GM21447 (cell line): ENCODE measurements around the gene KCNAB1.

Experiments used
- ATAC-seq: cut with Tn5 transposase; IDR thresholded peaks from one replicate; pipeline ENCODE4 v1.9.1; 2021; ENCODE audit not compliant: unreplicated experiment

The KCNAB1 gene

GRCh38 chr3:156443079-156443478 is 322.7 kb downstream of the KCNAB1 start:
- no peak for ATAC-seq

GRCh38 chr3:156445117-156446090 is 325.0 kb downstream of the KCNAB1 start:
- no peak for ATAC-seq

DNA sequence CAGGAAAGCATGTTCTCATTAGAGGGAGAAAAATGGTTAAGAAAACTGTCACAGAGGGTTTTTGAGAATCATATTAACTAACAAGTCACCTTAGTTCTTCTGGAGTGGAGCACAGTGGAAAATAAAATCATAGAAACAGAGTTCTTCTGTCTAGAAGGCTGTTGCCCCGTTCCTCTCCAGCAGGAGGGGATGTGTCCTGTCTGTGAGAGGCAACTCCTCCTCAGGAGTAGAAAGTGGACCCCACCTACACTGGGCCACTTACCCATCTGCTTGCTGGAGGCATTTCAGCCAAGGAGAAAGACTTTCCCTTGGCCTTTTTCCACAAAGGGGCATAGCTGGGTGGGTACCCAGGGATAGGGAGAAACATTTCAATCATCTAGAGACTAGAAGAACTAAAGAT is 327.9 kb downstream of the KCNAB1 start:
- no peak for ATAC-seq

GRCh38 chr3:156449710-156450574 is 329.6 kb downstream of the KCNAB1 start:
- no peak for ATAC-seq

GRCh38 chr3:156455839-156456238 is 335.5 kb downstream of the KCNAB1 start:
- ATAC-seq, result no peak

DNA sequence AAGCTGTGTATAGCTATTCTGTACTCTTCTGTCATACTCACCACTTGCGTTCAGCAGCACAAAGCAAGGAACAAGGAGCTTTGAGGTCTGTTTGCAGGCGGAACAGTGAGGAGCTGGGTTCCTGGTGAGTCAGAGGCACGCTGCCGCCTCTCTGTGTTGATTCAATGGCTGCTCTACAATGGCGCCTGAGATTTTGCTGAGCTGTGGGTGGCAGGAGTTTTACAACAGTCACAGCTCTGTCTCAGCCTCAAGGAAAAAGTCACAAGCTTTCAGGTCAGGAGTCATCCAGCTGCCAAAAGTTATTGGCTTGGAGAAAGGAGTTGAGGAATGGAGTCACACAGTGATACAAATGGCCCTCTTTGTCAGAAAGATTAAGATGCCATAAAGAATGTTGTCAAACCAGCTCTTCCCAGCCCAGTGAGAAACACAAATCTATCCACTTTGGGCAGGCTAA is 336.4 kb downstream of the KCNAB1 start:
- no peak for ATAC-seq

GRCh38 chr3:156459434-156459833 is 339.1 kb downstream of the KCNAB1 start:
- no peak for ATAC-seq

DNA sequence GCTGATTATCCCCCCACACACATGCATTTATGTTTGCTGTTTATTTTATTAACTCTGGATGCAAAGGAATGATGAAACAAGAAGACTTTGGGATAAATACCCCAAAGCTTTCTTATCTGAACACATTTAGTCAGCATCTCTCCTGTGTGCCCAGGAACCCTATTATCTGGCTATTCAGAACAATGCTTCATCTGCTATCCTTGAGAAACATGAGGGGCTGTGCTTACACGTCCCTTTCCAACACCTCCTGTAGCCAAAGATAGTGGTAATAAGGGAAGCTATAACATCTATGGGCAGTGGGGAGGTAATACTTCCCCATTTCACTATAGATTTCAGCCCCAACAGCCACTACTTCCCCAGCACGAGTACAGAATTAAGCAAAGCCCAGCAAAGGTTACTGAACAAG is 339.8 kb downstream of the KCNAB1 start:
- no peak for ATAC-seq

DNA sequence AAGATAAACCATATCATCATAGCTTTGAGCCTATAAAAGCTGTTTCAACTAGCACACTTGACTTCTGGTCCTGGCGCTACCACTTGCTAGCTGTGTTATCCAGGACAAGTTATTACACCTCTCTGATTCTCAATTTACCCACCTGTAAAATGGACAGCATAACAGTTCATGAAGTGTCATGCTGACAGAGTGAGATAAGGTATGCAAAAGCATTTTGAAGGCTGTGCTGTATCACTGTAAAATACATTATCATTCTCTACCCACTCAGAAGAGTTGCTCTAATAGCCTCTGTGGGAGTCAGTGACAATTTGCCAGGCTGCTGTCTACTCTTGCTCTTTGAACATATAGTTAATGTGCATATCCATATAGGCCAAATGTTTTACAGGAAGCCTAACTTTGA is 341.5 kb downstream of the KCNAB1 start:
- ATAC-seq, result no peak

DNA sequence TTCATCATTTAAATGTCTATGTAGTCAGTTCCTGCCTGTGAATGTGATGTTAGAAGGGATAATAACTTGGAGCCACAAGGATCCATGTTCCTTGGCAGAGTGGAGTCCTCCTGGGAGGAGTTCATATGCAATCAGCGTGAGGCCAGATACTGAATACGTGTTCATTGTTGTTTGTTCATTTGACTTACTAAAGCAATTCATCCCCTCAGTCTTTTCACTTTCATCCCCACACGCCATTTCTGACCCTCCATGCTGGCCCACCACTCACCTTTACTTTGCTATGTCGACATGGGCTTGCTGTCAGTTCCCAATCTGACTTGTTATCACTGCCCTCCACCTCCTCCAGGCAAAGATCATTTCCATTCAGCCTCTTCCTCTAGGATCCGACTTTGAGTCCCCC is 342.7 kb downstream of the KCNAB1 start:
- ATAC-seq, result no peak

DNA sequence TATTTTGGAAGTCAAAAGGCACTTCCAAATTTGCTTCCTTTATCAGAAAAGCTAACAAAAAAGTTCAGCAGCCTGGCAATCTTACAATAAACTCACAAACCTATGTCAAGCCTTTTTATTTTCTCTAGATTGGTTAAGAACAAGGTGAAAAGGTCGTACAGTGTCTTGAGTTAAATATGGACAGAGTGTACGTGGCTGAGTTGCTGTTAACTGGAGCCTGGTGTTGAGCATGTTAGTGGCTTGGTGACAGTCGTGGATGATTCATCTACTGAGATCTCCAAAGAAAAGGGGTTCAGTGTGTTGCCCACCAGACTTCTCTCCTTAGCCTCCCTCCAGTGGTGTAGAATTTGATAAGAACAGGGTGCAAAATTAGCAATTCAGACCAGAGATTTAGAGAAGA is 344.8 kb downstream of the KCNAB1 start:
- no peak for ATAC-seq

DNA sequence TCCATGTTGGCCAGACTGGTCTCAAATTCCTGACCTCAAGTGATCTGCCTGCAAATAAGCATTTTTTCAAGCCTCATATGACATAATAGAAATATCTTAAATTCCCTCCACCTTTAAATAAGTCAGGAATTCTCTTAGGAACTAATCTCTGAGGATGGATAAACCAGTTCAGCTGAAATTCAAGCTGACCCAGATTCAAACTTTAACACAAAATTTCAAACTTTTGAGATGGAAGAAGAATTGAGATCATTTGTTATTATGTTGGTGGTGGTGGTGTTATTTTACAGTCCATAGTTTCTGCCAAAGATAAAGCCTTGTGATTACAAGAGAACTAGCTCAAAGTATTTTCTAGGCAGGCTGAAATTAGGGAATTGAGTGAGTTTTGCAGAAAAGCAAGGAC is 349.1 kb downstream of the KCNAB1 start:
- ATAC-seq, result no peak

- ATAC-seq, result no peak
Observed at GRCh38 chr3:156471431-156471830, 351.1 kb downstream of the KCNAB1 start.

GRCh38 chr3:156472150-156472549 is 351.8 kb downstream of the KCNAB1 start:
- no peak for ATAC-seq

DNA sequence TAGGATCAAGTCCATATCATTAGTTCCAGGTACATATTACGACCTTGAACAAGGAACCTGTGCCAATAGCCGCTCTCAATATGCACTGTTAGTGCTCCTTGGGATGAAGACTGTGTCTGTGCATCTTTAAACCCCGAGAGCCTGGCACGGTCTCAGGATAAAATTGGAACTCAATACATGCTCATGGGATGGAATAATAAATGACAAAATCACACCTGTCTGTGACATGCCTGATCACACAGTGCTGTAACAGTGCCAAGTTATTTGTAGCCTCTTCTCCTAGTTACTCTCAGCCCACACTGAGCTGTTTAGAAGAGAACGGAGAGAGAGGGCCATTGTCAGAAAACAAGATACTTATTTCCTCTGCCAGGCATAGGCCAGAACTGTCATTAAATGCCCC is 352.3 kb downstream of the KCNAB1 start:
- no peak for ATAC-seq

- no peak for ATAC-seq
Observed at GRCh38 chr3:156473341-156473740, 353.0 kb downstream of the KCNAB1 start.

GRCh38 chr3:156474560-156475389 is 354.4 kb downstream of the KCNAB1 start:
- no peak for ATAC-seq

DNA sequence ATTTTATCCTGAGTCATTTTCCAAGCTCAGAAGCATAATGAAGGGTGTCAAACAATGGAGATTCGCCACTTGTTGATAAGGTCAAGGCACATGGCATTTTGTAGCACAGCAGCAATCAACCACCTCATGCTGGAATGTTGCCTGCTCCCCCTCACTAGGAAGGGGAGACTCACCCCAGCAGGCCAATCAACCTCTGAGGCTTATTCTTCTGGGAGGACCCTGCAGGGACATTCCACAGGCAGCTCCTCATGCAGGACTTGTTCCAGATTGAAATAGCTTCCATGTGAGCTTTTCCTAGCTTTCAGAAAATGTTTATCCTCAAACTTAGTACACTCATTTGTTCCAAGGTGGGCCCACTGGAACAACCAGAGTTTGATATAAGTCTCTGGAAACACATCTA is 356.9 kb downstream of the KCNAB1 start:
- no peak for ATAC-seq

DNA sequence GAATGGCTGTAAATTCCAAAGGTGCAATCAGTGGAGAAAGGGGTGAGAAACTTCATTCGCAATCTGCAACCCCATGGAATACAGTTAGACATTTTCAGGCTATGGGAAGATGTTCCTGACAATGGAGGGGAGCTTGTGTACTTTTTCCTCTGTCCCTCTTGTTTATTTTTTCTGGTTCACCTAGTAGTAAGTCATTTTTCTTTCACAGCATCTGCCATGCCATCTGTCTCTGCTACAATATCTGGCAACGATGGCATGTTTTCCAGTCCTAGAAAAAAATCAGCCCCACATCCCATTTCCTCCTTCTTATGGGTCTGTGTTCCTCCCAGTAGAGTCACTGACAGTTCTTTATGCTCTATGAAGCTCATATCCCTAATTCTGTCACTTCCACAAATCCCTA is 358.5 kb downstream of the KCNAB1 start:
- no peak for ATAC-seq

- ATAC-seq, result no peak
Observed at GRCh38 chr3:156479604-156480003, 359.2 kb downstream of the KCNAB1 start.

GRCh38 chr3:156480949-156481348 is 360.6 kb downstream of the KCNAB1 start:
- no peak for ATAC-seq
